ENCODE data around the gene CALCR.
A peak's percentile ranks its signal among the peaks of the same experiment; 100 is the strongest.
"Not testable (repeated sequence)": the region's sequence is repeated elsewhere in the genome, so short reads cannot be mapped to it uniquely, and the experiment has no call there.

CALCR gene

DNA sequence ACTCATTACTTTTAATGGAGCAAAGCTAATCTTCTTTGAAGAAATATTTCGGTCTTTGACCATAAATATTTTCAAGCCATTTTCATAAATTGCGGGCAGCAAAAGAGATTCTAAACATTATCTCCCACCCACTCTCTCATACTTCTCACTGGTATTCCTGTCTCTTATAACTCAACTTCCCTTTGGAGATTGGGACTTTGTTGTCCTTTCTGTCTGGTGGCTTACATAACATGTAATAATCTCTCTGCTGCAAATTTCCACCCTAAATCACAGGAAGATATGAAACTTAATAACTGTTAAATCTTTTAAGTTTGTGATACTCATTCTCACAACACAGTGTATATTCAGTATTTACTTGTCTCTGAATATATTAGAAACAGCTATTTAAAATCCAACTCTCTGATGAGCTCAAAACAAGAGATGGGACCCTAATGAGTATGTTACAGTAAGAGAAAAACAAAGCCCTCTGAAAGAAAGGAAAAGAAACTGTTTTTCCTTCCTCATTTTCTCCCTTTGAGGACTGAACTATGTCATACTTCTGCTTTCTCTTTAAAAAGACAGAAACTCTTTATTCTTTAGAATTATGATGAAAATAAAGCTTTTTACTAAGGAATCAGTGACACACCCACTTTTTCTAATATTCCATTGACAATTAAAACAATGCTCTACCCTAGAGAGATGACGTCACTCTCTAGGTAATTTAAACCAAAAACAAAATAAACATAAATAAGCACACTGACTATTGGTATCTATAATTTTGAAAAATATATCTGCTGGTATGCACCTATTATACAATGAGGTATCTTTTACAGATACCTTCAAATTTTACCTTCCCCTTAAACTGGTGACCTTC lies 14.7 kb downstream of the CALCR start:
- no peak for FAIRE-seq

DNA sequence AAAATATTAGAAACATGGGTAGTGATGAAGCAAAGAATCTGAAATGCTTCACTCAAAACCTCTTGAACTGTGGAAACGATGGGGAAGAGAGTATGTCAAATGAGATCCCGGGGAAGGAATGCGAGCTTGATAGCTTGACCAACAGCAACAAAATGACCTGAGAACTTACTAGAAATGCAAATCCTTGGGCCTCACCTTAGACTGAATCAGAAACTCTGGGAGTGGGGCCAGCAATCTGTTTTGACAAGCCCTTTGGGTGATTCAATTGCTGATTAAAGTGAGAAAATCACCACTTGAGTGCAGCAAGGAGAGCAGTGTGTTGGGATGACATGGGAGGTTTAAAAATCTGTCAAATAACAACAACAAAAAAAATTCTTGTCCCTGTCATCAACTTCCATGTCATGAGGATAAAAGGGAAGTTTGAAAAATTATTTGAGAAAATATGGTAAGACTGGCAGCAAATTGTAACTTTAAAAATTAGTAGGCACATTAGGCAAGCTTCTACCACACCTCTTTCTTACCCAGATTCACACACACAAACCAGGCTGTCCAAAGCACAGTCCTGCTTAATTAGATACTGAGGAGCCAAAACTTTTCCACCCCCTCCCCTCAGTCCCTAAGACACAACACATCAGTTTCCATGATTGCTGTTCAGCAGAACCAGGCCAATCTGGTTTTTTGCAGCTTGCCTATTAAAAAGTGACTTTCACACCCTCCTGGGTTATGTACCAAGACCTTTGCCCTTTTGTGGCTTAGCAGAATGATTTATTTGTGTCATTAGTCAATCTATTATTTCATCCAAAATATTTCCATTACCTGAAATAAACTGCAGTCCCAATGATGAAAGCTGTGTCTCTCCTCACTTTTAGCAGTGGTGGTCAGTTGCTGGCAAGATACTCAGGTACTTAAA lies 15.6 kb downstream of the CALCR start:
- FAIRE-seq, result no peak

DNA sequence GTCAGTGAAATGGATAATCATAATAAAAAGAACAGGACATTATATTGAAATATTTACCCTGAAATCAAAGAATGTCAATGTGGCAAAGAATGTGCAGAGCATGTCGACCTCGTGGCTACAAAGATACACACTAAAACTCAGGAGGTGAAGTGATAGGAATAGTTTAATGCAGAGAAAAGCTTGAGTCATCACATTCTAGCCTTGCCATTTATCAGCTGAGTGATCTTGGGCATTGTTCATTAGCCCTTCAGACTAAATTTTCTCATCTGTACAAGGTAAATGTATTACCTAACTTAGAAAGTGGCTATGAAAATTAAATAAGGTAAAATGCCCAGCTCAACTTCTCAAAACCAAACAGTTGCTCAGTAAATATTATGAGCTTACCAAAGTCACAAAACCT lies 22.6 kb downstream of the CALCR start:
- no peak for FAIRE-seq

GRCh38 chr7:93551063-93551895 lies 23.2 kb downstream of the CALCR start:
- FAIRE-seq, result peak; percentile 92

DNA sequence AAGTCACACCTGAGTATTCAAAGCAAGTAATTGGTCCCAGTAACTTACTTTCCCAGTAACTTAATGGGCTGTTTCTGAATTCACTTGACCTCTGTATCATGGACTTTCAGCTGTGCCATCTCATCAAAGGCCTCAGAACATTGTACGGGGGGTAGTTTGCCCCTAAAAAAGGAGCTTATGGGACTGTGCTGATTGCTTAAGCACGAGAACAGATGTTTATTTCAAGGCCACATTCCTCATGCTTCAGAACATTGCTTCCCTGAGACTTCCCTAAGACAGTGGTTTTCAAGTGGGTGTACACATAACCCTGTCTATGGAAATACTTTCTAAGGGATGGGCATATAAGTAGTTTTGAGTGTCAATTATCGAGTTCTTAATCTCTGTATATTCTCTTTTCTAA lies 26.8 kb downstream of the CALCR start:
- FAIRE-seq, result no peak

GRCh38 chr7:93544691-93545090 lies 29.8 kb downstream of the CALCR start:
- no peak for FAIRE-seq

DNA sequence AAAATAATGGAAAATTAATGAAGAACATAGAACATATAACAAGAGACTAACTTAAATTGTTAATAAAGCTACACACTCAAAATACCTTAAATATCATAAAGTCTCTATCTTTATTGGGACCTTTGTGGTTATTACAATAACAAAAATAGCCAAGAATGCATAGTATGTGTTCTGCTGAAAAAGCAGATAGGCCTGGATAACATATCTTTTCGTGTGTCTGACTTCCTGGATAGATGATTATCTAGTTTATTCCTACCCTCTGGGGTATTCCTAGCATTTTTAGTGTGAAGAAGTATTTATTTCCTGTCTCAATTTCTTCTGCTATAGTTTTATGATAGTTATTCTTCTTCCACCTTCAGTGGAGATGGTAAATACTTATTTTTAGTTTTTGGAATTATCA lies 36.5 kb downstream of the CALCR start:
- no peak for FAIRE-seq

DNA sequence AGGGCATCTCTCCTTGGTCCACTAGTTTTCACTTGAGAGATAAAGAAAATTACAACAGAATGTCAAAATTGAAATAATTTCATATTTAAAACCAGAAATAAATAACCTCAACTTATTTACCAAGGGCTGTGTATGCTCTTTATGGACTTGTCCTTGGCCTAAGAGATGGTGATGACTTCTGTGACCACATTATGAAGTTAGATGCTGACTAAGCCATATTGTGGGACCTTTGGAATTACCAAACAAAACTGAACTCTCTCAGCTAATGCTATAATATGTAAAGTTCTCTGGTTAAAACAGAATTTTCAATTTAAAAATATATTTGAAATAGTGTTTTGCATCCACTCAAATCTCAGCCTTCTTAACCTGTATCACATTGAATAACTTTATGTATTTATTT lies 38.9 kb downstream of the CALCR start:
- FAIRE-seq, result no peak

DNA sequence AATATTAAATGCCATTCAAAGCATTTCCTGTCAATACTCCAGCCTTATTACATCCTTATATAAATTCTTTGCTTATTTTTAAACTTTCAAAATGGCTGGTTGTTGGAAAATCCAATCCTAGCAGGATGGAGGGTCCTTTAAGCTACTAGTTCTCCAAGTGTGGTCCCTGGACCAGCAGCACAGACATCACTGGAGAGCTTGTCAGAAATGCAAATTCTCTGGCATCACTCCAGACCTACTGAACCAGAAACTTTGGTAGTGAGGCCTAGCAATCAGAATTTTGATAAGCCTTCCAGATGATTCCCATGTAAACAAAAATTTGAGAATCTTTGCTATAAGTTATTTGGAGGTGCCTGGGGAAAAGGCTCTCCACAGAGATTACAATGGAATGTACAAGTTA lies 43.8 kb downstream of the CALCR start:
- no peak for FAIRE-seq

GRCh38 chr7:93516834-93517233 lies 57.7 kb downstream of the CALCR start:
- FAIRE-seq, result no peak

GRCh38 chr7:93515144-93515543 lies 59.4 kb downstream of the CALCR start:
- FAIRE-seq, result no peak

GRCh38 chr7:93509303-93509702 lies 65.2 kb downstream of the CALCR start:
- FAIRE-seq, result no peak

DNA sequence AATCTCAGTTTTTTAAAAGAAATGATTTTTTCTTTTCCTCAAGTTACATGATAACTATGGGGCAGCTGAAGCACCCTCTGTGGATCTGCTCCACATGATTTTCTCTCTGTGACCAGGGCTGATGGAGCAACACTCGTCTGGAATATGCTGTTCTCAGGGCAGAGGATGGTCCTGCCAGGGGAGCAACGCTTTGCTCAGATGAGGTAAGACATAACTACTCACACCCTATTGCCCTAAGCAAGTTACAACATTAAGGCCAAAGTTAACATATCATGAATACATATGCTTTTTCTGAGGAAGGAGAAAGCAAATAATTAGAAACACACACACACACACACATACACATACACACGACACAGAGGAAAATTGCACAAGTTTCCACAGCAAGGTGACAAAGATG lies 71.4 kb downstream of the CALCR start:
- no peak for FAIRE-seq

DNA sequence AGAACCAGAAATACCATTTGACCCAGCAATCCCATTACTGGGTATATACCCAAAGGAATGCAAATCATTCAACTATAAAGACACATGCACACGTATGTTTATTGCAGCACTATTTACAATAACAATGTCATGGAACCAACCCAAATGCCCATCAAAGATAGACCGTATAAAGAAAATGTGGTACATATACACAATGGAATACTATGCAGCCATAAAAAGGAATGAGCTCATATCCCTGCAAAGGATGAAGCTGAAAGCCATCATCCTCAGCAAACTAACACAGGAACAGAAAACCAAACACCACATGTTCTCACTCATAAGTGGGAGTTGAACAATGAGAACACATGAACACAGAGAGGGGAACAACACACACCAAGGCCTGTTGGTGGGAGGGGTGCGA lies 82.7 kb downstream of the CALCR start:
- not testable (repeated sequence) for FAIRE-seq

GRCh38 chr7:93476491-93477344 lies 97.8 kb downstream of the CALCR start:
- FAIRE-seq, result no peak

GRCh38 chr7:93475811-93476210 lies 98.7 kb downstream of the CALCR start:
- no peak for FAIRE-seq

DNA sequence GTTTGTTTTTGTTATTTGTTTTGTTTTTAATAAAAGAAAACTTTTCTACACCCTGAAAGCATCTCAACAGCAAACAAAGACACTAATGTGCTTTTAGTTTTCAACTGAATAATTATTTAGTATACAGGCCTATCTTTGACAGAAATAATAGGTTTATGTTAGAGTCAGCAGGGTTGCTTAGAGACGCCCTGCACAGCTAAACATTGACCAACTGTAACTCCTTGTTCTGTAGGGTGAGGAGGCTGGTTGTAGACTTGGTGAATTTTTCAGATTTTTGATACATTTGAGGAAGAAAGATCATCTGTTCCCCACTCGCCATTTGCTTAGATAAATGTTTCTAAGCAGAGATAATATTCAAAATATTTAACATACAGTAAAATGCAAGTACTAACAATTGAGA lies 103.1 kb downstream of the CALCR start:
- no peak for FAIRE-seq

DNA sequence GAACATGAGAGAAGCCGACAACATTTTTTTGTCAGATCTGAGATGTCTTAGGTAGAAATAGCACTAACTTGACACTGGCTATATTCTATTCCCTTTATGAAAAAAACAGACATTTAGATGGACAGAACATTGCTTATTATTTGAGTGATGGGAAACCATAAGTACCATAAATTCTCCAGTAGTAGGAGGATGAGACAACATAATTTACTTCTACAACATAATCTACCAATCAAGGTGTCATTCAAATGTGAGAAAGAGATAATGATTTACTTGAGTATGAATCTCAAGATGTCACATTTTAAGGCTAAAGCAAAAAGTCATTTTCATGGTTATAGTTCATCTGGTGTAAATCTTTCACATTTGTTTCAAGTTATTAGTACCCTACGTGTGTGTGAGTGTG lies 110.8 kb downstream of the CALCR start:
- no peak for FAIRE-seq

GRCh38 chr7:93461350-93461749 lies 113.2 kb downstream of the CALCR start:
- FAIRE-seq, result no peak

GRCh38 chr7:93453262-93453661 lies 121.3 kb downstream of the CALCR start:
- FAIRE-seq, result no peak

- FAIRE-seq, result no peak
Observed at GRCh38 chr7:93448176-93448575, 126.3 kb downstream of the CALCR start.

DNA sequence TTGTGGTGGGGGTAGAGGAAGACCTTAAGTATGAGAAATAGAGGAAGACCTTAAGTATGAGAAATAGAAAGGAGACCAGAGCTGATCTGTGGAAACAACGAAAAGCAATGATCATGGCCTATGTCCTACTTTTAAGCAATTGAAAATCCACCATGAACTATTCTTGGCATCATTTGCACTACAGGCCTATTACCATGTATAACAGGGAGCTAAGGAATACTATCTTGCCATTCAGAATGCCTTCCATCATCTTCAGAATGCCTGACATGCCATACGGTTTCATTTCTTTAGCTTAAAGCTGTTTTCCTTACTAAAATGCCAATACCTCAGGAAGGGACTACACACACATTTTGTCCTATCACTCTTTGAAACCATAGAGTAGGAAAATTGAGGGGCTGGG lies 127.0 kb downstream of the CALCR start:
- FAIRE-seq, result no peak

Data from TTC549 (cell line).